Measurements from ENCODE around the gene AIF1.

Gene AIF1

GRCh38 chr6:31663961-31664789 is 49.1 kb downstream of the AIF1 start:
- no peak for DNase-seq (ENCODE audit: low spot score)

- DNase-seq (ENCODE audit: low spot score) = peak; percentile 97
Measured at GRCh38 chr6:31664790-31665500, 49.9 kb downstream of the AIF1 start, which contains the start of gene GPANK1. GPANK1 (minus strand) TSS chr6:31664997; CDS start chr6:31664478, 519 bp downstream.

GRCh38 chr6:31665501-31666336 is 50.7 kb downstream of the AIF1 start, which contains the start of gene CSNK2B:
CSNK2B (plus strand) TSS chr6:31666080; CDS start chr6:31666832, 752 bp downstream.
- peak; percentile 98 for DNase-seq (ENCODE audit: low spot score)

GRCh38 chr6:31666337-31666965 is 51.4 kb downstream of the AIF1 start:
- no peak for DNase-seq (ENCODE audit: low spot score)

Measured in pons (tissue), 1 donor.